Liver (tissue), 3 donors: Measurements from ENCODE around the gene FPR1.

Experiments
- EGR1 ChIP-seq, 2 donors: IDR thresholded peaks; 2 replicates each; pipeline ENCODE4 v1.6.1; 2016 to 2018; ENCODE audit warnings: antibody characterized with exemption in 2 of 2, low read depth in 2 of 2
- FOXA1 ChIP-seq: IDR thresholded peaks from 2 replicates; pipeline ENCODE4 v1.6.1; 2016; ENCODE audit warnings: antibody characterized with exemption
- HNF4G ChIP-seq: IDR thresholded peaks from 2 replicates; pipeline ENCODE4 v1.6.1; 2016; ENCODE audit warnings: antibody characterized with exemption
- RAD21 ChIP-seq, 2 donors: IDR thresholded peaks; 2 replicates each; pipeline ENCODE4 v1.6.1; 2016; ENCODE audit warnings: antibody characterized with exemption in 2 of 2, mild to moderate bottlenecking in 2 of 2
- TAF1 ChIP-seq: conservative IDR thresholded peaks from 2 replicates; pipeline ENCODE4 v1.6.1; 2016; ENCODE audit warnings: antibody characterized with exemption, mild to moderate bottlenecking
- TF ChIP-seq, protein P1 (sequence below): fragments of 150-350 bp; IDR thresholded peaks from 2 replicates; pipeline ENCODE4 v1.5.1; 2017; ENCODE audit warnings: improper control_type of control experiment, low read depth, low read length; ENCODE audit not compliant: missing input control
- TF ChIP-seq, protein P2 (sequence below): IDR thresholded peaks from 2 replicates; pipeline ENCODE4 v1.6.1; 2016; ENCODE audit warnings: antibody characterized with exemption
- donor health status: healthy.
- donor health status: healthy.

DNA sequence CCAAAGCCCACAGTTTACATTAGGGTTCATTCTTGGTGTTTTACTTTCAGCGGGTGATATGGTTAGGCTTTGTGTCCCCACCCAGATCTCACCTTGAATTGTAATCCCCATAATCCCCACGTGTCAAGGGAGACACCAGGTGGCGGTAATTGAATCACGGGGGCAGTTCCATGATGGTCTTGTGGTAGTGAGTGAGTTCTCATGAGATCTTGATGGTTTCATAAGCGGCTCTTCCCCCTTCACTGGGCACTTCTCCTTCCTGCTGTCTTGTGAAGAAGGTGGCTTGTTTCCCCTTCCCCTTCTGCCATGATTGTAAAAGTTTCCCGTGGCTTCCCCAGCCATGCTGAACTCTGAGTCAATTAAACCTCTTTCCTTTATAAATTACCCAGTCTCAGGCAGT lies 21.3 kb upstream of the FPR1 start:
- TF ChIP-seq HNF4G = no peak
- TF ChIP-seq, protein P1, sequence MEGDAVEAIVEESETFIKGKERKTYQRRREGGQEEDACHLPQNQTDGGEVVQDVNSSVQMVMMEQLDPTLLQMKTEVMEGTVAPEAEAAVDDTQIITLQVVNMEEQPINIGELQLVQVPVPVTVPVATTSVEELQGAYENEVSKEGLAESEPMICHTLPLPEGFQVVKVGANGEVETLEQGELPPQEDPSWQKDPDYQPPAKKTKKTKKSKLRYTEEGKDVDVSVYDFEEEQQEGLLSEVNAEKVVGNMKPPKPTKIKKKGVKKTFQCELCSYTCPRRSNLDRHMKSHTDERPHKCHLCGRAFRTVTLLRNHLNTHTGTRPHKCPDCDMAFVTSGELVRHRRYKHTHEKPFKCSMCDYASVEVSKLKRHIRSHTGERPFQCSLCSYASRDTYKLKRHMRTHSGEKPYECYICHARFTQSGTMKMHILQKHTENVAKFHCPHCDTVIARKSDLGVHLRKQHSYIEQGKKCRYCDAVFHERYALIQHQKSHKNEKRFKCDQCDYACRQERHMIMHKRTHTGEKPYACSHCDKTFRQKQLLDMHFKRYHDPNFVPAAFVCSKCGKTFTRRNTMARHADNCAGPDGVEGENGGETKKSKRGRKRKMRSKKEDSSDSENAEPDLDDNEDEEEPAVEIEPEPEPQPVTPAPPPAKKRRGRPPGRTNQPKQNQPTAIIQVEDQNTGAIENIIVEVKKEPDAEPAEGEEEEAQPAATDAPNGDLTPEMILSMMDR = no peak
- no peak for TF ChIP-seq RAD21 (IDR thresholded peaks at IDR 0.05)
- TF ChIP-seq, protein P2, sequence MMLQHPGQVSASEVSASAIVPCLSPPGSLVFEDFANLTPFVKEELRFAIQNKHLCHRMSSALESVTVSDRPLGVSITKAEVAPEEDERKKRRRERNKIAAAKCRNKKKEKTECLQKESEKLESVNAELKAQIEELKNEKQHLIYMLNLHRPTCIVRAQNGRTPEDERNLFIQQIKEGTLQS = no peak
- TF ChIP-seq EGR1 (IDR thresholded peaks at IDR 0.05; ENCODE audit: low read depth in 2 of 2) = no peak
- no peak for TF ChIP-seq TAF1
- TF ChIP-seq FOXA1 = no peak
